ENCODE data around the gene TMEM131.

TMEM131 gene

GRCh38 chr2:98009887-98010760 lies 14.4 kb upstream of the TMEM131 start:
- no peak for TF ChIP-seq CTCF (IDR thresholded peaks at IDR 0.05)
- intact Hi-C loops (cut with DNase I; ENCODE audit: low total_unique reads), result no loop called here
- no peak for DNase-seq
- H3K36me3 ChIP-seq, result no peaks in the 10 kb centered on the region
- H3K9me3 ChIP-seq, result no peaks in the 10 kb centered on the region
- H3K4me3 ChIP-seq, result no peak overlapping the region
- no peaks in the 10 kb centered on the region for H3K4me1 ChIP-seq
- no peaks in the 10 kb centered on the region for H3K27me3 ChIP-seq
- H3K27ac ChIP-seq, result no peak overlapping the region

GRCh38 chr2:98008415-98008814 lies 12.7 kb upstream of the TMEM131 start:
- H3K27ac ChIP-seq, result no peak overlapping the region
- H3K36me3 ChIP-seq, result no peaks in the 10 kb centered on the region
- H3K4me1 ChIP-seq, result no peaks in the 10 kb centered on the region
- no peaks in the 10 kb centered on the region for H3K9me3 ChIP-seq
- no peak overlapping the region for H3K4me3 ChIP-seq
- no peak for TF ChIP-seq CTCF (IDR thresholded peaks at IDR 0.05)
- H3K27me3 ChIP-seq, result no peaks in the 10 kb centered on the region
- DNase-seq, result no peak
- intact Hi-C loops (cut with DNase I; ENCODE audit: low total_unique reads), result no loop called here

- intact Hi-C loops (cut with DNase I; ENCODE audit: low total_unique reads), result no loop called here
- Histone ChIP-seq H3K27me3 (no peaks in the 10 kb centered on the region), H3K4me1 (no peaks in the 10 kb centered on the region), H3K36me3 (no peaks in the 10 kb centered on the region), H3K9me3 (no peaks in the 10 kb centered on the region), H3K27ac (no peak overlapping the region), H3K4me3 (no peak overlapping the region)
- DNase-seq, result no peak
- TF ChIP-seq CTCF (IDR thresholded peaks at IDR 0.05), result no peak
Measured at GRCh38 chr2:98006378-98006777, 10.6 kb upstream of the TMEM131 start.

- no peak for TF ChIP-seq CTCF (IDR thresholded peaks at IDR 0.05)
- Histone ChIP-seq H3K9me3 (no peaks in the 10 kb centered on the region), H3K27ac (no peak overlapping the region), H3K4me3 (no peak overlapping the region), H3K4me1 (no peaks in the 10 kb centered on the region), H3K27me3 (no peaks in the 10 kb centered on the region), H3K36me3 (no peaks in the 10 kb centered on the region)
- intact Hi-C loops (cut with DNase I; ENCODE audit: low total_unique reads), result no loop called here
- DNase-seq, result no peak
Measured at GRCh38 chr2:98004613-98005012, 8.9 kb upstream of the TMEM131 start.

- no peak overlapping the region for H3K27ac ChIP-seq
- no peak for TF ChIP-seq CTCF (IDR thresholded peaks at IDR 0.05)
- no peaks in the 10 kb centered on the region for H3K9me3 ChIP-seq
- H3K36me3 ChIP-seq, result no peaks in the 10 kb centered on the region
- DNase-seq, result no peak
- H3K4me1 ChIP-seq, result no peaks in the 10 kb centered on the region
- no peak overlapping the region for H3K4me3 ChIP-seq
- intact Hi-C loops (cut with DNase I; ENCODE audit: low total_unique reads), result no loop called here
- no peaks in the 10 kb centered on the region for H3K27me3 ChIP-seq
Measured at GRCh38 chr2:98004047-98004446, 8.3 kb upstream of the TMEM131 start.

All from tibial artery (tissue), 4 donors.